HCT116 (cell line): ENCODE results near the gene RAB13. TPM values are rescaled to one million over a fixed set of nuclear protein-coding genes. Genes with fewer than 3 reads are reported as not detected.

ENCODE experiments used
- ATAC-seq: fragments of 200-7000 bp; cut with Tn5 transposase; 2 replicates; pipeline ENCODE4 v1.9.1; 2020; ENCODE audit warnings: mild to moderate bottlenecking, moderate library complexity
- BruUV-seq: library from RNA; stranded (reverse); fragments of 400-500 nt; replicated peaks from 2 replicates; lab custom pipeline; 2021; lab: Mats Ljungman, UMichigan
- CTCF ChIA-PET: fragments of 300-600 bp; sonication (Branson Sonifier 250); formaldehyde crosslinking; loops from one replicate; lab custom pipeline; 2021; ENCODE audit warnings: antibody characterized with exemption; lab: Charles Lee
- POLR2A ChIA-PET: fragments of 300-600, 350-600 bp; sonication (Branson Sonifier 250); formaldehyde crosslinking; loops from one replicate; lab custom pipeline; 2021; ENCODE audit warnings: antibody characterized with exemption; lab: Charles Lee
- RAD21 ChIA-PET, 2 experiments: fragments of 300-600 bp; sonication (Branson Sonifier 250); formaldehyde crosslinking; loops; one replicate each; lab custom pipeline; 2023; ENCODE audit warnings: low total read pairs in 2 of 2; ENCODE audit not compliant: uncharacterized antibody in 2 of 2, unreplicated experiment in 2 of 2, low non-redundant PET in 1 of 2; lab: Charles Lee
- DNase-seq: peaks from one replicate; pipeline ENCODE4 v3.0.0-alpha.2; 2010; ENCODE audit warnings: low read depth, low spot score
- H2AFZ ChIP-seq: fragments of 200-600 bp; shearing (Covaris generic), sonication (generic); 2 replicates; pipeline ENCODE4 v1.6.1; 2017; ENCODE audit warnings: low read depth, mixed run types, mixed read lengths, antibody characterized with exemption, low read length; ENCODE audit not compliant: poor library complexity, severe bottlenecking
- H3K27ac ChIP-seq: 2 replicates; pipeline ENCODE4 v1.5.1; 2012; ENCODE audit warnings: low read depth, low read length
- H3K27me3 ChIP-seq: fragments of 200-600 bp; sonication (generic); 2 replicates; pipeline ENCODE4 v1.6.1; 2016; ENCODE audit warnings: mixed run types, low read length, mixed read lengths; ENCODE audit not compliant: insufficient read depth
- H3K36me3 ChIP-seq, 2 experiments: fragments of 200-500 bp in 1 of 2; fragments of 200-600 bp in 1 of 2; sonication (Bioruptor generic) in 1 of 2; sonication (generic) in 1 of 2; 2 replicates each; pipeline versions ENCODE4 v1.5.1 to v1.6.1; 2014 to 2016; ENCODE audit warnings: low read length in 2 of 2, inconsistent platforms in 1 of 2, mixed read lengths in 1 of 2, mixed run types in 1 of 2; ENCODE audit not compliant: insufficient read depth in 2 of 2, control insufficient read depth in 1 of 2
- H3K4me1 ChIP-seq, 2 experiments: fragments of 200-600 bp in 1 of 2; sonication (generic) in 1 of 2; 2 replicates each; pipeline versions ENCODE4 v1.5.1 to v1.6.1; 2012 to 2017; ENCODE audit warnings: low read length in 2 of 2, inconsistent platforms in 1 of 2, mild to moderate bottlenecking in 1 of 2, mixed read lengths in 1 of 2, mixed run types in 1 of 2, moderate library complexity in 1 of 2; ENCODE audit not compliant: insufficient read depth in 2 of 2, control insufficient read depth in 1 of 2
- H3K4me2 ChIP-seq: fragments of 200-600 bp; sonication (generic); 2 replicates; pipeline ENCODE4 v1.6.1; 2017; ENCODE audit warnings: mixed run types, low read length, mixed read lengths
- H3K4me3 ChIP-seq, 2 experiments: fragments of 200-600 bp in 1 of 2; sonication (generic) in 1 of 2; replicated peaks in 1 of 2; 2 replicates each; pipeline ENCODE4 v1.5.1; 2011 to 2016; ENCODE audit warnings: low read length in 2 of 2, control low read depth in 1 of 2, low read depth in 1 of 2, mild to moderate bottlenecking in 1 of 2, mixed read lengths in 1 of 2, mixed run types in 1 of 2
- H3K79me2 ChIP-seq: fragments of 200-600 bp; sonication (generic); 2 replicates; pipeline ENCODE4 v1.6.1; 2017; ENCODE audit warnings: mild to moderate bottlenecking, mixed run types, low read length, moderate library complexity, mixed read lengths; ENCODE audit not compliant: insufficient read depth
- H3K9ac ChIP-seq: fragments of 200-600 bp; sonication (generic); 2 replicates; pipeline ENCODE4 v1.6.1; 2016; ENCODE audit warnings: low read length, mixed read lengths
- H3K9me2 ChIP-seq: fragments of 200-600 bp; sonication (generic), shearing (Covaris generic); 2 replicates; pipeline ENCODE4 v1.6.1; 2017; ENCODE audit warnings: mixed run types, mild to moderate bottlenecking, moderate library complexity; ENCODE audit not compliant: insufficient read depth
- H3K9me3 ChIP-seq, 2 experiments: fragments of 200-500 bp in 1 of 2; fragments of 200-600 bp in 1 of 2; sonication (Bioruptor generic) in 1 of 2; sonication (generic) in 1 of 2; 2 replicates each; pipeline ENCODE4 v1.6.1; 2014 to 2017; ENCODE audit warnings: low read length in 2 of 2, mixed read lengths in 2 of 2, inconsistent platforms in 1 of 2, low read depth in 1 of 2, mild to moderate bottlenecking in 1 of 2, mixed run types in 1 of 2, moderate library complexity in 1 of 2; ENCODE audit not compliant: control insufficient read depth in 1 of 2, insufficient read depth in 1 of 2
- H4K20me1 ChIP-seq: fragments of 200-600 bp; sonication (generic), shearing (Covaris generic); 2 replicates; pipeline ENCODE4 v1.6.1; 2017; ENCODE audit warnings: mixed run types, mild to moderate bottlenecking, moderate library complexity; ENCODE audit not compliant: insufficient read depth
- ATF3 ChIP-seq: IDR thresholded peaks from 2 replicates; pipeline ENCODE4 v1.6.1; 2012
- CBX3 ChIP-seq: IDR thresholded peaks from 2 replicates; pipeline ENCODE4 v1.6.1; 2012; ENCODE audit warnings: low read depth
- CEBPB ChIP-seq: IDR thresholded peaks from 2 replicates; pipeline ENCODE4 v1.6.1; 2012; ENCODE audit warnings: low read depth
- CTCF ChIP-seq, 3 experiments: fragments of 200-600 bp in 1 of 3; sonication (generic) in 1 of 3; IDR thresholded peaks in 2 of 3; conservative IDR thresholded peaks in 1 of 3; 2 replicates each; pipeline ENCODE4 v1.5.1; 2012 to 2017; ENCODE audit warnings: low read depth in 2 of 3, low read length in 2 of 3, antibody characterized with exemption in 1 of 3, borderline replicate concordance in 1 of 3, control low read depth in 1 of 3, mild to moderate bottlenecking in 1 of 3, mixed read lengths in 1 of 3, mixed run types in 1 of 3, moderate library complexity in 1 of 3; ENCODE audit not compliant: insufficient read depth in 1 of 3
- EGR1 ChIP-seq: IDR thresholded peaks from 2 replicates; pipeline ENCODE4 v1.6.1; 2012; ENCODE audit warnings: low read depth
- ELF1 ChIP-seq: IDR thresholded peaks from 2 replicates; pipeline ENCODE4 v1.6.1; 2012; ENCODE audit warnings: low read depth, borderline replicate concordance
- EZH2 ChIP-seq: fragments of 200-600 bp; sonication (generic); IDR thresholded peaks from 2 replicates; pipeline ENCODE4 v1.6.1; 2017; ENCODE audit warnings: antibody characterized with exemption, mixed run types
- EZH2phosphoT487 ChIP-seq: fragments of 200-600 bp; IDR thresholded peaks from 2 replicates; pipeline ENCODE4 v1.6.1; 2018; ENCODE audit warnings: antibody characterized with exemption, borderline replicate concordance
- FOSL1 ChIP-seq: IDR thresholded peaks from 2 replicates; pipeline ENCODE4 v1.6.1; 2012; ENCODE audit warnings: low read depth
- JUND ChIP-seq: IDR thresholded peaks from 2 replicates; pipeline ENCODE4 v1.6.1; 2012
- MAX ChIP-seq: IDR thresholded peaks from 2 replicates; pipeline ENCODE4 v1.6.1; 2012
- POLR2A ChIP-seq: IDR thresholded peaks from 2 replicates; pipeline ENCODE4 v1.7.0; 2011; ENCODE audit warnings: borderline replicate concordance; ENCODE audit not compliant: insufficient read depth, insufficient read length; ENCODE audit errors: extremely low read depth
- POLR2AphosphoS5 ChIP-seq: IDR thresholded peaks from 2 replicates; pipeline ENCODE4 v1.6.1; 2011; ENCODE audit warnings: mild to moderate bottlenecking, low read depth, low read length, moderate library complexity
- RAD21 ChIP-seq: IDR thresholded peaks from 2 replicates; pipeline ENCODE4 v1.6.1; 2012; ENCODE audit warnings: low read depth, mild to moderate bottlenecking
- REST ChIP-seq: IDR thresholded peaks from 2 replicates; pipeline ENCODE4 v1.6.1; 2012; ENCODE audit warnings: low read depth
- SIN3A ChIP-seq: IDR thresholded peaks from 2 replicates; pipeline ENCODE4 v1.6.1; 2012; ENCODE audit warnings: low read depth
- SRF ChIP-seq: IDR thresholded peaks from 2 replicates; pipeline ENCODE4 v1.6.1; 2012; ENCODE audit warnings: low read depth
- TCF7L2 ChIP-seq: IDR thresholded peaks from 2 replicates; pipeline ENCODE4 v1.7.0; 2011; ENCODE audit warnings: borderline replicate concordance, inconsistent platforms; ENCODE audit not compliant: insufficient read depth, insufficient read length; ENCODE audit errors: extremely low read depth
- YY1 ChIP-seq: IDR thresholded peaks from 2 replicates; pipeline ENCODE4 v1.6.1; 2011; ENCODE audit warnings: low read length, low read depth, moderate library complexity, mild to moderate bottlenecking; ENCODE audit not compliant: insufficient replicate concordance; ENCODE audit errors: extremely low read depth
- ZFX ChIP-seq: fragments of 450-650 bp; IDR thresholded peaks from 2 replicates; pipeline ENCODE4 v1.6.1; 2017
- intact Hi-C: fragments of 100-400 bp; cut with micrococcal nuclease; formaldehyde crosslinking; loops from 2 replicates; pipeline ENCODE4 v1.10.0; 2022
- total RNA-seq: library from RNA; stranded (reverse); gene quantifications from one replicate; pipeline ENCODE4 v1.2.1, GENCODE V29; 2021; ENCODE audit not compliant: unreplicated experiment

The RAB13 gene
- total RNA-seq, 1 experiment from 2014 or later, result 93.6 TPM

- H3K4me3 ChIP-seq, result no peak overlapping the region
- peaks cover 0 to under 1% of the 10 kb centered on the region in 2 experiments; a peak in 1 of 4 replicates for H3K4me1 ChIP-seq
- peaks cover 6% of the 10 kb centered on the region; the same call in 1 of the 2 replicates for H3K79me2 ChIP-seq
- no peak overlapping the region for H3K4me2 ChIP-seq
- H2AFZ ChIP-seq, result no peak overlapping the region
- ChIA-PET POLR2A (no interaction called here), RAD21 (no interaction called here), CTCF (no interaction called here)
- H3K9ac ChIP-seq, result no peak overlapping the region
- H4K20me1 ChIP-seq, result no peaks in the 10 kb centered on the region
- H3K36me3 ChIP-seq, result peaks cover 11 to 24% of the 10 kb centered on the region in 2 experiments; a peak in 3 of 4 replicates
- BruUV-seq, result no TSS peak
- no peaks in the 10 kb centered on the region for H3K9me2 ChIP-seq
- TF ChIP-seq EZH2phosphoT487, result no peak
- TF ChIP-seq RAD21, result no peak
- TF ChIP-seq YY1, result no peak
- no peak for TF ChIP-seq ZFX
- no peak for TF ChIP-seq CBX3
- TF ChIP-seq REST, result no peak
- no peak for TF ChIP-seq ATF3
- TF ChIP-seq EZH2, result no peak
- no peak for TF ChIP-seq POLR2A
- no peak for TF ChIP-seq CEBPB
- no peak for TF ChIP-seq JUND
- no peak for TF ChIP-seq SIN3A
- no peak for TF ChIP-seq EGR1
- TF ChIP-seq POLR2AphosphoS5, result no peak
- no peak for TF ChIP-seq MAX
- TF ChIP-seq TCF7L2, result no peak
- TF ChIP-seq CTCF (IDR thresholded peaks at IDR 0.05 in 2 of 3, conservative IDR thresholded peaks at IDR 0.05 in 1 of 3; ENCODE audit: borderline replicate concordance in 1 of 3, insufficient read depth in 1 of 3, low read depth in 2 of 3, low read length in 2 of 3), result no peak
- TF ChIP-seq SRF, result no peak
- TF ChIP-seq ELF1, result no peak
- no peak for TF ChIP-seq FOSL1
- no peak for ATAC-seq
- H3K27ac ChIP-seq, result no peak overlapping the region
- no peak for DNase-seq
- no peaks in the 10 kb centered on the region for H3K9me3 ChIP-seq
- intact Hi-C loops, result no loop called here
- no peaks in the 10 kb centered on the region for H3K27me3 ChIP-seq
Observed at GRCh38 chr1:153939476-153939875, 46.7 kb downstream of the RAB13 start.
